ENCODE data around the gene VPS51.
A peak's percentile ranks its signal among the peaks of the same experiment; 100 is the strongest.
"Not testable (repeated sequence)": the region's sequence is repeated elsewhere in the genome, so short reads cannot be mapped to it uniquely, and the experiment has no call there.

The VPS51 gene

DNA sequence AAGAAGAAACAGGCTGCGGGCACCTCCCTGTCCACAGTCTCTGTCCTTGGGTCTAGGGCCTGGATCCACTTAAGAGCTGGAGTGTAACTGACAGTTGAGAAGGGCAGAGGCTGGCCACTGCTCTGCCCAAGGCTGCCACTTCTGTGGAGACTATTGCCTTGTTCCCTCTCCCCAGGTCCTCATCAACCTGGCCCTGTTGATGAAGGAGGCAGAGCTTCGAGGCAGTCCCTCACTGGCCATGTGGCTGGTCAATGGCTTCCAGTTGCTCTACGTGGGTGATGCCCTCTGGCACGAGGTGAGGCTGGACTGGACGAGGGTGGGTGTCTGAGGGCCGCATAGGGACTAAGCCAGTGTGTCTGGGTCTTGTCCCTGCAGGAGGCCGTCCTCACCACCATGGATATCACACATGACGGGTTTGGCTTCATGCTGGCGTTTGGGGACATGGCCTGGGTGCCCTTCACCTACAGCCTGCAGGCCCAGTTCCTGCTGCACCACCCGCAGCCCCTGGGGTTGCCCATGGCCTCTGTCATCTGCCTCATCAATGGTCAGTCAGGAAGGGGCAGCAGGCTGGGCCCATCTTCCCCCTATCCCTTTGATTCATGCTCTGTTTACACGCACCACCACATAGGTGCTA lies 18.6 kb downstream of the VPS51 start:
- Histone ChIP-seq H3K27ac (no peak overlapping the region), H3K4me3 (no peak overlapping the region)
- TF ChIP-seq, protein P1, sequence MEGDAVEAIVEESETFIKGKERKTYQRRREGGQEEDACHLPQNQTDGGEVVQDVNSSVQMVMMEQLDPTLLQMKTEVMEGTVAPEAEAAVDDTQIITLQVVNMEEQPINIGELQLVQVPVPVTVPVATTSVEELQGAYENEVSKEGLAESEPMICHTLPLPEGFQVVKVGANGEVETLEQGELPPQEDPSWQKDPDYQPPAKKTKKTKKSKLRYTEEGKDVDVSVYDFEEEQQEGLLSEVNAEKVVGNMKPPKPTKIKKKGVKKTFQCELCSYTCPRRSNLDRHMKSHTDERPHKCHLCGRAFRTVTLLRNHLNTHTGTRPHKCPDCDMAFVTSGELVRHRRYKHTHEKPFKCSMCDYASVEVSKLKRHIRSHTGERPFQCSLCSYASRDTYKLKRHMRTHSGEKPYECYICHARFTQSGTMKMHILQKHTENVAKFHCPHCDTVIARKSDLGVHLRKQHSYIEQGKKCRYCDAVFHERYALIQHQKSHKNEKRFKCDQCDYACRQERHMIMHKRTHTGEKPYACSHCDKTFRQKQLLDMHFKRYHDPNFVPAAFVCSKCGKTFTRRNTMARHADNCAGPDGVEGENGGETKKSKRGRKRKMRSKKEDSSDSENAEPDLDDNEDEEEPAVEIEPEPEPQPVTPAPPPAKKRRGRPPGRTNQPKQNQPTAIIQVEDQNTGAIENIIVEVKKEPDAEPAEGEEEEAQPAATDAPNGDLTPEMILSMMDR (IDR thresholded peaks at IDR 0.05) = no peak
- no peak for DNase-seq (ENCODE audit: low spot score)

DNA sequence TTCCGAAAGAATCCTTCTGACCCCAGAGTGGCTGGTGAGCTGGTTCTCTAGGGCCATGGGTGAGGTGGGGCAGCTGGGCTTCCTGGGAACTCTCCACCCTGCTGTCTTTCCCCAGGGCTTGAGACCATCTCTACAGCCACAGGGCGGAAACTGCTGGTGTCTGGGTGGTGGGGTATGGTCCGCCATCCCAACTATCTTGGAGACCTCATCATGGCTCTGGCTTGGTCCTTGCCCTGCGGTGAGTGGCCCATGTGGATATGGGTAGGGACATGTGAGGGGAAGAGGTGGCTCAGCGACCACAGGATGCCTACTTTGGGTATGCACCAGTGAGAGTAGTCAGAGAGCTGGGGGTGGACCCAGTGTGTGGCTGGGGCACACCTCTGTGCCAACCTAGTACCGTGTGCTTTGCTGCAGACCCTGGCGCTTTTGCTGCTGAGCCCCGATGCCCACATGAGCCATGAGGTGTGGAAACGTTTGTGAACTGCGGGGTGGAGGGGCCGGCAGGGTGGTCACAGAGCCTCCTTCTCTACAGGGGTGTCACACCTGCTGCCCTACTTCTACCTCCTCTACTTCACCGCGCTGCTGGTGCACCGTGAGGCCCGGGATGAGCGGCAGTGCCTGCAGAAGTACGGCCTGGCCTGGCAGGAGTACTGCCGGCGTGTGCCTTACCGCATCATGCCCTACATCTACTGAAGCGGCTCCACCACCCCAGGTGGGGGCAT lies 19.5 kb downstream of the VPS51 start:
- TF ChIP-seq, protein P1 (IDR thresholded peaks at IDR 0.05) = no peak
- DNase-seq (ENCODE audit: low spot score) = no peak
- no peak overlapping the region for H3K4me3 ChIP-seq
- no peak overlapping the region for H3K27ac ChIP-seq

DNA sequence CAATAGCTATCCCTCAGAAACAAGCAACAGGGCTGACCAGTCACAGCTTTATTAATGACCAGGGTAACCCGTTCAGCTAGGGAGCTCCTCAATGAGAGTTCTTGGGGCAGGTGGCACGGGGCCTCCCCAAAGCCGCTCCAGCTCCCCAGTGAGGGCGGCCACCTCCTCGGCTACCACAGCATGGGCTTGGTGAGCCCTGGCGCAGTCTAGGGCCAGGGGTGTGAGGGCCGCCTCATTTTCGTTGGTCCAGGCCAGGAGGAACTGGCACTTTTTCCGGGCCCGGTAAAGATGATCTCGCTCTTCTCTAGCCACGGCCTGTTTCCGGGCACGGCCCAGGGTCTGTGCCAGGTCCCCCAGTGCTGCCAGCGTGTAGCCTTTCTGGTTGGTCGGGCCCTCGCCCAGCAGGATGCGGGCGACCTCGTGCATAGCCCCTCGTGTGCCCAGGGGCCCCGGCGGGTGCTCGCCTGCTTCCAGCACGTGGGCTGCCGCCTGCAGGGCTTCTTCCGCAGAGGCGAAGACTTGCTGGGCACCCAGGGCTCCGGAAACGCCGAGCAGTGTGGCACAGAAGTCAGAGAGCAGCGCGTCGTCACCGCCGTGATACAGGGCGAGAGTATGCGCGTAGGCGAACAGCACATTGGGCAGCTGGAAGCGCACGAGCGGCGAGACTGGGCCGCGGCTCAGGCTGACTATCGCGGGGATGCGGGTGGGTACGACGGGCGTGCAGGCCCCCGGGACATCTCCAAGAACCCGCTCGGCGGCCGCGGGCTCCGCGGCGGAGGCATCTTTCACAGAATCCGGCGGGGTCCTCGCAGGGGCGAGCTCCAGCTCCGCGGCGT lies 20.6 kb downstream of the VPS51 start:
- peak overlapping the region; percentile 52 to 89 for H3K27ac ChIP-seq
- DNase-seq (ENCODE audit: low spot score) = no peak
- TF ChIP-seq, protein P1 (IDR thresholded peaks at IDR 0.05) = no peak
- H3K4me3 ChIP-seq = peak overlapping the region; percentile 88

DNA sequence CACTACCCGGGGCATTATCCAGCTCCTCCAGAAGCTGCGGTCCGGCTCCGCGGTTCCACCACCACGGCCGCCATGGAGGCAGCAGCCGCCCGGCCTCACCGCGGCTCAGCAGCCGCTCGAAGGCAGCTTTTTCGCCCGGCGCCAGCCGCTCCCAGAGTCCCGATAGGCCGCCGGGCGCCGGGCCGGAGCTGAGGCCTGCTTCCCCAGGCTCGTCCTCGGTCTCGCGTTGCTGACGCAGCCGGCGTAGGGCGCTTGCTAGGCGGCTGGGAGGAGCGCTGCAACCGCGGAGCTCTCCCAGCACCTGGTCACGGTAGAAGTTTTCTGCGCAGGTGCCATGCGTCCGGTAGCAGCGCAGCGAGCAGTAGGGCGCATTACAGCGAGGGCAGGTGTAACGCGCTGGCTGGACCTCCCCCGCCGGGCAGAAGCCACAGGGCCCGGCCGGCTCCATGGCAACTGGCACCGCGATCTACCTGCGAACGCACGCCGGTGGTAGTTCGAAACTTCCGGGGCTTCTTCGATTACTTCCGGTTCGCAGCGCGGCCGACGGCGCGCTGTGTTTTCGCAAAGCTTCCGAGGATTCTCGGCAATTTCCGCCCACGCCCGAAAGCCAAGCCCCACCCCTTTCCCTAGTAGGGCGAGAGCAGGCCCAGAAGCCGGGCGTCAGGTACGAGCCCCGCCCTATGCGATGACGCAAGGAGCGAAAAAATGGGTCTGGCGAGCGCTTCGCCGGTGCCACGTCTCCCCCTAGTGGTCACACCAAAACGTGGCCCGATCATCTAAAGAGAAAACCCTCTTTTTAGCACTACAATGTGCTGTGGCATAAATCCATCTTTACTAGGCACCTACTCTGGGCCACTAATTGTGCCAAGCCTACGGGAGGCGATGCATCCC lies 21.4 kb downstream of the VPS51 start, which contains the start of gene ZNHIT2:
ZNHIT2 (minus strand) TSS at position 496 of the 891 bp plus-strand sequence; CDS start at position 448, 48 bp downstream.
- peak; percentile 99 for DNase-seq (ENCODE audit: low spot score)
- Histone ChIP-seq H3K27ac (peak within 1 kb of the TSS; percentile 52 to 89), H3K4me3 (peak within 1 kb of the TSS; percentile 88)
- TF ChIP-seq, protein P1 (IDR thresholded peaks at IDR 0.05) = peak; percentile 87

DNA sequence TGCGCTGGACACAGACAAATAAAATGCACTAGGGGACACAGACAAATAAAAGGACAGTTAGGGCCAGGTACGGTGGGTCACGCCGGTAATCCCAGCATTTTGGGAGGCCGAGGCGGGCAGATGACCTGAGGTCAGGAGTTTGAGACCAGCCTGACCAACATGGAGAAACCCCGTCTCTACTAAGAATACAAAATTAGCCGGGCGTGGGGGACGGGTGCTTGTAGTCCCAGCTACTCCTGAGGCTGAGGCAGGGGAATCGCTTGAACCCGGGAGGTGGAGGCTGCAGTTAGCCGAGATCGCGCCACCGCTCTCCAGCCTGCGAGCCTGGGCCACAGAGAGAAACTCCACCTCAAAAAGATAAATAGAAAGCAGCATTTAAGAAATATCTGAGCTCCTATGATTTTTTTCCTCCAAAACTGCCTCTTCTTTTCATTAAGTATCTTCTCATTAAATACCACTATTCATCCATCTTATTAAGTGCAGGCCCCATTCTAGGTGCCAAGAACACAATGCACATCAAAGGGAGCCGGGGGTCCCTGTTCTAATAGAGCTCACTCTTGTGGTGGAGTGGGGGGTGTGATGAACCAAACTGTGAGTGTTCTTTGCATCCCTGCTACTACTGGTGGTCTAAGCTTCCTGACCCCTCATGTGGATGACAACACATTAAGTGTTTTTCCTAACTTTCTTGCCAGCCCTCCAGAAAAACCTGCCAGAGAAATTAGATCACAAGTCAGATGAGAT lies 22.3 kb downstream of the VPS51 start:
- H3K27ac ChIP-seq = peak overlapping the region in 1 of 2 donors; percentile 46

DNA sequence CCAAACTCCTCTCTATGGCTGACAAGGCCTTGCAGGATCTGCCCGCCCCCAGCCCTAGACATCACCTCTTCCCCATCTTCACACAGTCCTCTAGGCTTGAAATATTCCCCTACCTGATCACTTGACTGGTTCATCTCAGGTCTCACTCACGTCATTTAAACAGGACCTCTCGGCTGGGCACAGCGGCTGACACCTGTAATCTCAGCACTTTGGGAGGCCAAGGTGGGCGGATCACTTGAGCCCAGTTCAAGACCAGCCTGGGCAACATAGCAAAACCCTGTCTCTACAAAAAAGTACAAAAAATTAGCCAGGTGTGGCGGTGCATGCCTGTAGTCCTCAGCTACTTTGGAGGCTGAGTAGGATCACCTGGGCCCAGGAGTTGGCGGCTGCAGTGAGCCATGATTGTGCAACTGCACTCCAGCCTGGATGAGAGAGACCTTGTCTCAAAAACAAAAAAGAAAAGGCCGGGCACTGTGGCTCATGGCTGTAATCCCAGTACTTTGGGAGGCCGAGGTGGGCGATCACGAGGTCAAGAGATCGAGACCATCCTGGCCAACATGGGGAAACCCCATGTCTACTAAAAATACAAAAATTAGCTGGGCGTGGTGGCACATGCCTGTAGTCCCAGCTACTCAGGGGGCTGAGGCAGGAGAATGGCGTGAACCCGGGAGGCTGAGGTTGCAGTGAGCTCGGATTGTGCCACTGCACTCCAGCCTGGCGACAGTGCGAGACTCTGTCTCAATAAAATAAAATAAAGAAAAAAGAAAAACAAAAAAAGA lies 23.1 kb downstream of the VPS51 start:
- H3K4me3 ChIP-seq; DNase-seq (ENCODE audit: low spot score); H3K27ac ChIP-seq: not testable (repeated sequence)

More for the DNA sequence above, 22.3 kb downstream of the VPS51 start:
- H3K4me3 ChIP-seq = no peak overlapping the region
- DNase-seq (ENCODE audit: low spot score) = no peak
- TF ChIP-seq, protein P1 (IDR thresholded peaks at IDR 0.05) = peak; percentile 14
